ENCODE measurements around the gene DDX25.
A peak's percentile ranks its signal among the peaks of the same experiment; 100 is the strongest.

Gene DDX25

DNA sequence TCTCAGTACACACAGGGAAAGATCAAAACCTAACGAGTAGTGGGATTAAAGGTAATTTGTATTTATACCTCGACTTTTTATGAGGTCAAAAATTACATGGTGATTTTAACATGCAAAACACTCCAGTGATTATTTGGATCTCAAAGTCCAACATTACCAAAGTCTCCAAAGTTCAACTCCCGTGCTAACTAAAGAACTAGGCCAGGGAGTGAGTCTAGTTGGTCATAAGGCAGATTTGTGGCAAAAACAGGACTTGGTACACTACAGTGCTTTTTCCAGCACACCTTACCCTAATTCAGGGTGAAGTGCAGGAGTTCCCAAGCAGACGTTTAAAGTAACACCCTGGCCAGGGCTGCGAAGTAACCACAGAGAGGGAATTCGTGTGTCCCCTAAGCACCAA is 2.4 kb upstream of the DDX25 start:
- no peak overlapping the region for H3K9ac ChIP-seq (ENCODE audit: low read depth, low read length, poor library complexity)
- H3K27me3 ChIP-seq (ENCODE audit: control insufficient read depth in 3 of 3, insufficient read depth in 3 of 3, low read depth in 1 of 3, low read length in 3 of 3), result peaks cover 3 to 9% (median 5%) of the 10 kb centered on the region in 3 experiments
- no peak overlapping the region for H4K8ac ChIP-seq (ENCODE audit: low read depth, low read length)
- H2AFZ ChIP-seq (ENCODE audit: low read length), result no peak overlapping the region
- H3K27ac ChIP-seq (replicated peaks; ENCODE audit: low read length), result no peak overlapping the region
- no peak overlapping the region for H2BK5ac ChIP-seq (ENCODE audit: low read length)
- no peak overlapping the region for H4K91ac ChIP-seq (ENCODE audit: low read depth, low read length, poor library complexity)
- H3K79me1 ChIP-seq (ENCODE audit: low read depth, low read length), result no peaks in the 10 kb centered on the region
- H2AK5ac ChIP-seq (ENCODE audit: low read depth, low read length), result no peak overlapping the region
- H2BK120ac ChIP-seq (ENCODE audit: low read depth, low read length), result no peak overlapping the region
- H3K14ac ChIP-seq (ENCODE audit: low read length), result no peak overlapping the region
- H2BK12ac ChIP-seq (ENCODE audit: low read length), result no peak overlapping the region
- peak overlapping the region in 1 of 2 donors; percentile 62 for H3K4me3 ChIP-seq (ENCODE audit: low read length in 2 of 2)
- no peak for DNase-seq (ENCODE audit: low spot score)
- peaks cover 5 to 7% of the 10 kb centered on the region in 2 donors for H3K9me3 ChIP-seq (replicated peaks in 1 of 2; ENCODE audit: control insufficient read depth in 2 of 2, insufficient read depth in 1 of 2, low read depth in 1 of 2, low read length in 2 of 2)
- H3K4me2 ChIP-seq (ENCODE audit: insufficient read depth, low read length, poor library complexity, severe bottlenecking), result no peak overlapping the region
- peaks cover 5 to 12% of the 10 kb centered on the region in 2 donors for H3K36me3 ChIP-seq (replicated peaks in 1 of 2; ENCODE audit: control insufficient read depth in 2 of 2, insufficient read depth in 2 of 2, low read length in 2 of 2)
- H3K4ac ChIP-seq (ENCODE audit: low read length), result no peak overlapping the region
- H2BK15ac ChIP-seq (ENCODE audit: low read length), result no peak overlapping the region
- H3K23ac ChIP-seq (ENCODE audit: low read depth, low read length, poor library complexity), result no peak overlapping the region
- H3K18ac ChIP-seq (ENCODE audit: low read length), result no peak overlapping the region
- no CpG with 5 or more reads among the region's 6 CpGs for WGBS, 2 donors (ENCODE audit: extremely low coverage in 2 of 2, insufficient read length in 2 of 2, insufficient replicate concordance in 1 of 2)
- H3K4me1 ChIP-seq (ENCODE audit: control insufficient read depth in 2 of 2, insufficient read depth in 1 of 2, low read depth in 1 of 2, low read length in 2 of 2), result peaks cover 2 to 7% of the 10 kb centered on the region in 2 donors

DNA sequence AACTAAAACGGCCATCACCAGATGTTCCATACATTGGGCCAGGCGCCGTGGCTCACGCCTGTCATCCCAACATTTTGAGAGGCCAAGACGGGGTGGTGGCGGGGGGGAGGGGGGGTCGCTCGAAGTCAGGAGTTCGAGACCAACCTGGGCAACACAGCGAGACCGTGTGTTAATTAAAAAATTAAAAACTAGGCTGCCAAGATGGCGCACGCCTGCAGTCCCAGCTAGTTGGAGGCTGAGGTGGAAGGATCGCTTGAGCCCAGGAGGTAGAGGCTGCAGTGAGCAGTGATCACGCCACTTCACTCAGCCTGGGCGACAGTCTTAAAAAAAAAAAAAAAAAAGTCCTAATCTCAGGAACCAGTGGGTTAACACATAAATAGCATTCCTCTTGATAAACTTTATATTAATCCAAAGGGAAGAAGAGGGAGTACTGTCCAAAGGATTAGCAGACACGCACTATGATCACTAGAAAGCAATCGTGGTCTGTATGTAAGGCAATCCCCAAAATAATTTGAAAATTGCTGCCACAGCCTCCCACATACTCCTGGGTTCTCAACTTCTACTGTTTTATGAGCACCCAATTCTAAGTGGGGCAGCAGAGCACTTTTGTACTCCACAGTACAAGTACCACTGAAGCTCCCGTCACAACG is 1.9 kb upstream of the DDX25 start:
- Histone ChIP-seq H3K27ac (replicated peaks; ENCODE audit: low read length) (no peak overlapping the region), H3K27me3 (ENCODE audit: control insufficient read depth in 3 of 3, insufficient read depth in 3 of 3, low read depth in 1 of 3, low read length in 3 of 3) (peaks cover 3 to 9% (median 5%) of the 10 kb centered on the region in 3 experiments), H3K9me3 (replicated peaks in 1 of 2; ENCODE audit: control insufficient read depth in 2 of 2, insufficient read depth in 1 of 2, low read depth in 1 of 2, low read length in 2 of 2) (peaks cover 5 to 7% of the 10 kb centered on the region in 2 donors), H2BK5ac (ENCODE audit: low read length) (no peak overlapping the region), H3K4me3 (ENCODE audit: low read length in 2 of 2) (peak overlapping the region; percentile 62 to 91), H2AFZ (ENCODE audit: low read length) (peak overlapping the region; percentile 86), H3K36me3 (replicated peaks in 1 of 2; ENCODE audit: control insufficient read depth in 2 of 2, insufficient read depth in 2 of 2, low read length in 2 of 2) (peaks cover 5 to 12% of the 10 kb centered on the region in 2 donors), H4K8ac (ENCODE audit: low read depth, low read length) (no peak overlapping the region), H2AK5ac (ENCODE audit: low read depth, low read length) (no peak overlapping the region), H3K18ac (ENCODE audit: low read length) (no peak overlapping the region), H3K14ac (ENCODE audit: low read length) (no peak overlapping the region), H4K91ac (ENCODE audit: low read depth, low read length, poor library complexity) (no peak overlapping the region), H3K4ac (ENCODE audit: low read length) (no peak overlapping the region), H3K23ac (ENCODE audit: low read depth, low read length, poor library complexity) (no peak overlapping the region), H3K79me1 (ENCODE audit: low read depth, low read length) (no peaks in the 10 kb centered on the region), H2BK12ac (ENCODE audit: low read length) (no peak overlapping the region), H3K9ac (ENCODE audit: low read depth, low read length, poor library complexity) (no peak overlapping the region), H2BK120ac (ENCODE audit: low read depth, low read length) (no peak overlapping the region), H3K4me1 (ENCODE audit: control insufficient read depth in 2 of 2, insufficient read depth in 1 of 2, low read depth in 1 of 2, low read length in 2 of 2) (peaks cover 2 to 7% of the 10 kb centered on the region in 2 donors), H3K4me2 (ENCODE audit: insufficient read depth, low read length, poor library complexity, severe bottlenecking) (peak overlapping the region; percentile 54), H2BK15ac (ENCODE audit: low read length) (no peak overlapping the region)
- no CpG with 5 or more reads among the region's 20 CpGs for WGBS, 2 donors (ENCODE audit: extremely low coverage in 2 of 2, insufficient read length in 2 of 2, insufficient replicate concordance in 1 of 2)
- DNase-seq (ENCODE audit: low spot score), result no peak

DNA sequence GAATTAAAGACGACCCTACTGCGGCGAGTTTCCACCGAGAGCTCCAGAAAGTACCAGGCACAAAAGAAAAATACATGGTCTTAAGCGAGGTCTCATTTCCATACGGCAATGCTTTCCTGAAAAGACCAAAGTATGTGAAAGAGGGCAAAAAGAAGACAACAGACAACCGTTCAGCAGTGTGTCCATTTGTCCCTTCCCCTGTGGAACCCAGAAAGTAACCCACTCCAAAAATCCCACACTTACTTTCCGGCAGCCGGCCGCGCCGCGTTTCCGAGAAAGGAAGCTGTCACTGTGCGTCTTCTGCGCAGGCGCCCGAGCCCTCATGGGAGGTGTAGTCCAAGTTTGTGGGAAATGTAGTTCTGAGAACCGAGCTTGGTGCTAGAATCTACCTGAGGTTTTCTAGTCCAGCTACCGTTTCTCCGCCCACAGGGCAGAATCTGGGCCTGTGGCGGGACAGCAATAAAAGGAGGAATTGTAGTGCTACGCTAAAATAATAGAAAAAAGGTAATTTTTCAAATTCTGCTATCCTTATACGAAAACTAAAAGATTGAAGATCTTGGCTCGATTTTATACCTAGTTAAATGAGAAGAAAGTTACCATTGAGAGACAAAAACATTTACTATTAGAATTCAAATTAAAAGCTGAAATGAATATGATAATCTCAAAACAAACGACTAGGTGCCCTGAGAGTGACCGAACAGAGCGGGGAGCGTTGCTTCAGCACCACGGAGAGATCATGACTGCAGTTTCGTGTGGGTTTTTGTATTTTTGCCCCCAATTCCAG is 1.2 kb upstream of the DDX25 start, which contains the start of gene PUS3:
TSS of gene PUS3 (minus strand) at position 280 of the 784 bp plus-strand sequence. CDS start 6,922 bp downstream, outside the sequence.
- no peak within 1 kb of the TSS for H2BK15ac ChIP-seq (ENCODE audit: low read length)
- no peak within 1 kb of the TSS for H3K14ac ChIP-seq (ENCODE audit: low read length)
- H3K18ac ChIP-seq (ENCODE audit: low read length), result no peak within 1 kb of the TSS
- H3K4ac ChIP-seq (ENCODE audit: low read length), result no peak within 1 kb of the TSS
- H3K9ac ChIP-seq (ENCODE audit: low read depth, low read length, poor library complexity), result no peak within 1 kb of the TSS
- H3K9me3 ChIP-seq (replicated peaks in 1 of 2; ENCODE audit: control insufficient read depth in 2 of 2, insufficient read depth in 1 of 2, low read depth in 1 of 2, low read length in 2 of 2), result peaks cover 5 to 7% of the 10 kb centered on the region in 2 donors
- H3K79me1 ChIP-seq (ENCODE audit: low read depth, low read length), result no peaks in the 10 kb centered on the region
- H3K4me1 ChIP-seq (ENCODE audit: control insufficient read depth in 2 of 2, insufficient read depth in 1 of 2, low read depth in 1 of 2, low read length in 2 of 2), result peaks cover 2 to 7% of the 10 kb centered on the region in 2 donors
- H3K4me2 ChIP-seq (ENCODE audit: insufficient read depth, low read length, poor library complexity, severe bottlenecking), result peak within 1 kb of the TSS; percentile 55
- H4K8ac ChIP-seq (ENCODE audit: low read depth, low read length), result no peak within 1 kb of the TSS
- H4K91ac ChIP-seq (ENCODE audit: low read depth, low read length, poor library complexity), result no peak within 1 kb of the TSS
- no peak within 1 kb of the TSS for H3K27ac ChIP-seq (replicated peaks; ENCODE audit: low read length)
- no peak within 1 kb of the TSS for H2BK5ac ChIP-seq (ENCODE audit: low read length)
- no peak within 1 kb of the TSS for H2BK120ac ChIP-seq (ENCODE audit: low read depth, low read length)
- peak within 1 kb of the TSS; percentile 86 for H2AFZ ChIP-seq (ENCODE audit: low read length)
- H3K23ac ChIP-seq (ENCODE audit: low read depth, low read length, poor library complexity), result no peak within 1 kb of the TSS
- H3K27me3 ChIP-seq (ENCODE audit: control insufficient read depth in 3 of 3, insufficient read depth in 3 of 3, low read depth in 1 of 3, low read length in 3 of 3), result peaks cover 3 to 9% (median 5%) of the 10 kb centered on the region in 3 experiments
- no peak within 1 kb of the TSS for H2BK12ac ChIP-seq (ENCODE audit: low read length)
- DNase-seq (ENCODE audit: low spot score), result peak; percentile 66
- H3K36me3 ChIP-seq (replicated peaks in 1 of 2; ENCODE audit: control insufficient read depth in 2 of 2, insufficient read depth in 2 of 2, low read length in 2 of 2), result peaks cover 5 to 12% of the 10 kb centered on the region in 2 donors
- no peak within 1 kb of the TSS for H2AK5ac ChIP-seq (ENCODE audit: low read depth, low read length)
- peak within 1 kb of the TSS; percentile 62 to 91 for H3K4me3 ChIP-seq (ENCODE audit: low read length in 2 of 2)
- no CpG with 5 or more reads among the region's 31 CpGs for WGBS, 2 donors (ENCODE audit: extremely low coverage in 2 of 2, insufficient read length in 2 of 2, insufficient replicate concordance in 1 of 2)

DNA sequence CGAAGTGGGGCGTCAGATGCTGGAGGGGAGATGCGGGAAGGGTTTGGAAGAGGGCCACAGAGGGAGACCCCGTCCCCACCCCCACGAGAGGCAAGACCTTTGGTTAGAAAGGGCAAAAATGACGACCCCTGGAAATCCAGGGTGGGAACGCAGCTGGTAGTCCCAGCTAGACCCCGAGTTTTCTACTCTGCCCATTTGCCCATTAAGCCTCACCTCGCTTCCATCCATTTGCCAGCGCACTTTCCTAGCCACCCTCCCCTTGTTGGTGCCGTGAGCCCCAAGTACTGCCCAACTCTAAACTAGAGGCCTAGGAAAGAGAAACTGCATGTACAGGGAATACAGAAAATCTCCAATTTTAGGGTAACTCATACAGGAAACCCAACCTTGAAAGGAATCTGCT is 370 bp downstream of the DDX25 start:
- WGBS, 2 donors (ENCODE audit: extremely low coverage in 2 of 2, insufficient read length in 2 of 2, insufficient replicate concordance in 1 of 2), result no CpG with 5 or more reads among the region's 11 CpGs
- Histone ChIP-seq H3K9ac (ENCODE audit: low read depth, low read length, poor library complexity) (no peak overlapping the region), H4K91ac (ENCODE audit: low read depth, low read length, poor library complexity) (no peak overlapping the region), H3K79me1 (ENCODE audit: low read depth, low read length) (no peaks in the 10 kb centered on the region), H3K4ac (ENCODE audit: low read length) (peak overlapping the region; percentile 12), H3K27ac (replicated peaks; ENCODE audit: low read length) (no peak overlapping the region), H2BK120ac (ENCODE audit: low read depth, low read length) (no peak overlapping the region), H3K36me3 (replicated peaks in 1 of 2; ENCODE audit: control insufficient read depth in 2 of 2, insufficient read depth in 2 of 2, low read length in 2 of 2) (peaks cover 2 to 8% of the 10 kb centered on the region in 2 donors), H3K27me3 (ENCODE audit: control insufficient read depth in 3 of 3, insufficient read depth in 3 of 3, low read depth in 1 of 3, low read length in 3 of 3) (peaks cover 3 to 9% (median 5%) of the 10 kb centered on the region in 3 experiments), H3K4me3 (ENCODE audit: low read length in 2 of 2) (peak overlapping the region; percentile 62 to 71), H2BK15ac (ENCODE audit: low read length) (peak overlapping the region; percentile 92), H3K4me1 (ENCODE audit: control insufficient read depth in 2 of 2, insufficient read depth in 1 of 2, low read depth in 1 of 2, low read length in 2 of 2) (peaks cover 2 to 7% of the 10 kb centered on the region in 2 donors), H2BK12ac (ENCODE audit: low read length) (no peak overlapping the region), H3K23ac (ENCODE audit: low read depth, low read length, poor library complexity) (peak overlapping the region; percentile 77), H2AK5ac (ENCODE audit: low read depth, low read length) (peak overlapping the region; percentile 68), H3K14ac (ENCODE audit: low read length) (no peak overlapping the region), H3K18ac (ENCODE audit: low read length) (peak overlapping the region; percentile 94), H3K9me3 (replicated peaks in 1 of 2; ENCODE audit: control insufficient read depth in 2 of 2, insufficient read depth in 1 of 2, low read depth in 1 of 2, low read length in 2 of 2) (peaks cover 5 to 7% of the 10 kb centered on the region in 2 donors), H2AFZ (ENCODE audit: low read length) (peak overlapping the region; percentile 86), H3K4me2 (ENCODE audit: insufficient read depth, low read length, poor library complexity, severe bottlenecking) (peak overlapping the region; percentile 51), H4K8ac (ENCODE audit: low read depth, low read length) (no peak overlapping the region), H2BK5ac (ENCODE audit: low read length) (no peak overlapping the region)
- no peak for DNase-seq (ENCODE audit: low spot score)
